HG02588 (cell line): ENCODE data around the gene FBXO5.
"Not testable (repeated sequence)": the region's sequence is repeated elsewhere in the genome, so short reads cannot be mapped to it uniquely, and the experiment has no call there.

Experiments
- ATAC-seq: cut with Tn5 transposase; IDR thresholded peaks from one replicate; pipeline ENCODE4 v1.9.1; 2021; ENCODE audit warnings: mild to moderate bottlenecking, moderate library complexity; ENCODE audit not compliant: unreplicated experiment

FBXO5 gene, protein sequence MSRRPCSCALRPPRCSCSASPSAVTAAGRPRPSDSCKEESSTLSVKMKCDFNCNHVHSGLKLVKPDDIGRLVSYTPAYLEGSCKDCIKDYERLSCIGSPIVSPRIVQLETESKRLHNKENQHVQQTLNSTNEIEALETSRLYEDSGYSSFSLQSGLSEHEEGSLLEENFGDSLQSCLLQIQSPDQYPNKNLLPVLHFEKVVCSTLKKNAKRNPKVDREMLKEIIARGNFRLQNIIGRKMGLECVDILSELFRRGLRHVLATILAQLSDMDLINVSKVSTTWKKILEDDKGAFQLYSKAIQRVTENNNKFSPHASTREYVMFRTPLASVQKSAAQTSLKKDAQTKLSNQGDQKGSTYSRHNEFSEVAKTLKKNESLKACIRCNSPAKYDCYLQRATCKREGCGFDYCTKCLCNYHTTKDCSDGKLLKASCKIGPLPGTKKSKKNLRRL

DNA sequence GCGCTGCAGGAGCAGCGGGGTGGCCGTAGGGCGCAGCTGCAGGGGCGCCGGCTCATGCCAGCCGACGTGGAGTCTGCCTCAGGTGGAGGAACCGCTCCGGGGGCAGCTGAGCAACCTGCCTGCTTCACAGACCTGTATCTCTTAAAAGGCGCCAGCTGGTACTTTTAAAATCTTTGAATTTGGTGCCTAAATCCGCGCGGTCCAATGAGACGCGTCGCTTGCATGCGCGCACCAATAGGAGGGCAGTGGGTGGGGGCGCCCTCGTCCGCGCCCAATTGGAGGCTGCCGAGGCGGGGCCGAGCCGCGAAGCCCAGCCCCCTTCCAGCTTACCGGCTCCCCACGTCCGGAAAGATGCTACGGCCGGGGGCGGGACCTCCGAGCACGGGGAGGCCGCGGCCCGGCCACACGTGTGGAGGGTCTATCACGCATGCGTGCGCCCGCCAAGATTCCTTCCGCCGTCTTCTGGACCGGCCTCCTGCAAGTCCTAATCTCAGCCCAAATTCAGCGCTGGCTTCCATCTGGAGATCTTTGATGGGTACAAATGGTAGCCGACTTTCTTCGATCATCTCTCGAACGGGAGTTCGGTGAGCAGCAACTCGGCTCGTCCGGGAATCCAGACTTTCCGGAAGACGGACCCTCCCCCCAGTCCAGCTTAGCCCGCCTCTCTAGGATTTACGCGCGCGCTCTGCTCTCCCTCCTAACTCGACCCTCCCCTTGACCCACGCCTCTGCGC lies at the start of gene FBXO5:
Gene FBXO5 (minus strand): TSS at position 138 of the 733 bp plus-strand sequence. CDS start 82 bp downstream, at position 56.
- peak; percentile 85 for ATAC-seq

DNA sequence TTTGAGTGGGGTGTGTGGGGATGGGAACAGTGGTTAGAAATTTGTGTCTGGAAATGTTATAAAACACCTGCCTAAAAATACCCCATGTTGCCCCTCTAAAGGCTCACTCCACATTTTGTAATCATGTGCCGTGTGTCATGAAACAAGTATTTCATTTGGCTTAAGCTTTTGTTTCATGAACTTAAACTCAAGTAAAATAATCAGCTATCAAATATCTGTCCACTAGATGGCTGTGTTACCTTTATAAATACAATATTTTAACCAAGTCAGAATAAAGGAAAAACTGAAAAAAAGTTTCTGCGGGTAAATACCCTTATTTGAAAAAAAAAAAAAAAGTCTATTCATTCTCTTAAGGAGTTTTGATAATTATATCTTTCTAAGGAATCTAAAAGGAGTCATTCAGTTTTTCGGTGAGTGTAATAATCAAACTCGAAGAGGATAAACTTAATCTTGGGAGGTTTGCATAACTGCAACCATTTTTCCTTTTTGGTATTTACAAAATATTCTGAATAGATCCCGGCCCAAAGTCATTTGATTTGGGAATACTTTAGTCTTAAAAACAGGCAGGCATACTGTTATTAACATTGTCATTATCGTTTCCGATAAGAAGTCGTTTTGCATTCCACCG lies 49.5 kb upstream of the FBXO5 start:
- no peak for ATAC-seq

DNA sequence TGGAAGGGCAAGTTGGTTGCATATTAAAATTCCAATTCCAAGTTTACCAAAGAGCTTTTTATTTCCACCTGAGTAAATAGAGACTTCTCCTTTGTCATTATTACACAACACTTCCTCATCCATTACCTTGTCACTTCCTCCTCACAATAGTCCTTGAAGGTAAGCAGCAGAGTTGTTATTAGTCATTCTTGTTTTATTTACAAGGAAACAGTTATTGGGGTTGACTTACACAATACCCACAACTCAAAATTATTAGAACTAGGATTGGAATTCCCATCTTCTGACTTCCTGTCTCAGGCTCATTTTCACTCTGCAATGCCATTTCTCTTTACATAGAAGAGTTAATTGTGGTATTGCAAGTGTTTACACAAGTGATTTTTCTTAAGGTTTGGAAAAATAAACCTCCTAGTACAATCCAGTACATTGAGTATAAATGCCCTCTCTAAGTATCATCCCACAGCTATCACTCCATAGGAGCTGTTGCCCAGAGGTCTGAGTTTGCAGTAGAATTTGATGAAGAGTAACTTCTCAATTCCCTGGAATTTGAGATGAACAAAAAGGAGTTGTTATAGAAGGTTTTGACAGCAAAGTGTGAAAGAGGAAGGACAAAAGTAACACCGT lies 48.6 kb upstream of the FBXO5 start:
- no peak for ATAC-seq

DNA sequence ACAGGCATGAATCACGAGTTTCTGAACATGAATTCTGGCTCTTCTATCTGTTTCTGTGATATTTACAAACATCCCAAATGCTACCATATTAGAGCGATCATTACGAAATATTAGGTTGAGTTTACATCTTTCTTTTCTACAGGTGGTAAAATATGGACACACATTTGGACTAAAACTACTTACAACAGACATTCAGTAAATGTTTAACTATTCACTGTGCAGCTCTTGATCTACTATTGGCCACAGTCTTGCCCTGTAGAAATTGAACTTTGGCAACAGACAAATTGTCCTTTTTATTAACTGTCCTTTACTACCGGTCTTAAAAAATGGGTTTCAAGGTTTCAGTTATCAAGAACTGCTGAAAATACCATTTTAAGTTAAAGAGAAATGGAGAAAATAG lies 46.1 kb upstream of the FBXO5 start:
- no peak for ATAC-seq

DNA sequence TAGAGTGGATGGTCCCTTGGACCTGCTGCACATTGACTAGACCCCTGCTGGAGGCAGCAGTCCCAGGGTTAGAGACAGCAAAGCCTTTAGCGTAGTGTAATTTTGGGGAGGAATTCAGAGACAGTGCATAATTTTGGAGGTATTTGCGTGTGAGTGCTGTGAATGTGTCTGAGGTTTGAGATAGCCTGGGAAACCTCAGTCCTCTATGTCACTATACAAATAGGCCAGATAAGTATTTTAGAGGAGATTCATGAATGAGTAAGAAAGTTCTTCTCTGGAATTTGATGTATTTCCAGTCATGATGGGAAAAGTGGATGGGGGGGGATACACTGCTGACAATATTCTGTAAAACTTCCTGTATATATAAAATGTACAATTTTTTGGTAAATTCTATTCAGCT lies 45.4 kb upstream of the FBXO5 start:
- ATAC-seq: no peak

DNA sequence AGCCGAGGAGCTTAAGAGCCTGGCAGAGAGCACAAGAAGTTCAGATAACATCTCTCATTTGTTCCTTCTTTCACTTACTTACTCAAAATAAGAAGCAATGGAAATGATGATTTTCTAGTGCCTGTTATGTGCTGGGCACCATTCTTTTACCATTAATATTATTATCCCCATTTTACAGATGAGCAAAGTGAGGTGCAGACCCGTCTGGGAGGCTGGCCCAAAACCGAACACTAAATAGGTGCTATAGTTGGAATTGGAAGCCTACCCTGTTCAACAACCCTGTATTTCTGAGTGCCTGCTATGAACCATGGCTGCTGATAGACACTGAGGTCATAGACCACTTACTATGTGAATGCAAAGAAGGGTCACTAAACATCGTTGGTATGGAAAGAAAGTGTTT lies 44.6 kb upstream of the FBXO5 start:
- no peak for ATAC-seq

DNA sequence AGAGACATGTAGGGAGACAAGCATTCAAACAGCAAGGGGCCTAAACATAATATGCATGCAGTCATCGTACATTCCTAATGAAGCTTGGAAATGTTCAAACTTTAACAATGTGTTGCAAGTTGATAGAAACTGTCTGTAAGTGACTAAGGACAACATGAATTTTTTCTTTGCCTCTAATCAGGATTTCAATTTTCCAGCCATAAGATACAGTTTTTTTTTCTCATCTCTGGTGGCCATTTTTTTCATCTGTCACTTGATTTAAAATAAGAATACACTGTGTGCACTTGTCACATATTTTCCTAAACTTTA lies 41.8 kb upstream of the FBXO5 start:
- no peak for ATAC-seq

DNA sequence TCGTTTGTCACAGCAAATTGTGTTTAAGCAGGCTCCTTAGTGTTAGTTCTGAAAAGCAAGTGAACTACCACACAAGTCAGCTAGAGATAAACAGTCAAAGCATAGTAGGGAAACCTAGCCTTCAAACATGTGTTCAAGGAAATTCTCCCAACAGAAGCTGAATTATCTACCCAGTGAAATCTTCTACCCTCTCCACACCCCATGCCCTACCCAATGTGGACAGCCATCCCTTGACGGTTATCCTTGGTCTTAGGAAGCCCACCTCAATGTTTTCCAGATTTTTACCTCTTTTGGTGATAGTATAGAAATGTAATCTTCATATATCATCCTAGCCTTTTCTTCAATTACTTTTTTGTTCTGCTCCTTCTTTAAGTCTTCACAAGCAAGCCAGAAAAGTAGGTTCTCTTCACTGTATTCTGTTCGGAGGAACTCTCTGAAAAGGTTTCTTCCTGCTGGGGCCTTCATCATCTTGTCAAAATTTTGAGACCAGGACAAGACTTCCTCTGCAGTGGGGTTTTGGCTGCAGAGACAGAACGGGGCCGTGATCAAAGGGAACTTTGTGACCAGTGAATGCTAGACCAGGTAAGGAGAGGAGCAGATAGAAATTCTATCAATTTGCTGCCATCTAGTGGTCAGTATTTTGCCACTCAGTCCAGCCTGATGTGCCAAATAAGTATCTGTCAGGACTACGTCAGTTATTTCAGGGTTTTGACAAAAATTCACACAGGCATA lies 41.3 kb upstream of the FBXO5 start:
- ATAC-seq: peak; percentile 100

DNA sequence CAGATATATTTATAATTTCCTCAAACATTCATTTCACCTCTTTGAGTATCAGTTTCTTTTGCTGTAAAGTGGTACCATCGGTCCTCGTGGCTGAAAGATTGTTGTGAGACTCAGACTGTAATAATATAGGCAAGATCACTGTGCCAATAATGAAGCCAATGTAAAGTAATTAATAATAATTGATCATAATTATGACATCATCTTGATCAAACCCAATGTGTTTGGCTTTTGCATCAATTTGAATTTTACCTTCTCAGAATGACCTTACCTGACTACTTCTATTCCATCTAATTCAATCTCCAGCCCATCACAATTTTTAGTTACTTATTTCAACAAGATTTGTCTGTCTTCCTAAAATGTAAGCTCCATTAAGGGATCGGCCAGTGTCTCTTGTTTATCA lies 35.5 kb upstream of the FBXO5 start:
- no peak for ATAC-seq

DNA sequence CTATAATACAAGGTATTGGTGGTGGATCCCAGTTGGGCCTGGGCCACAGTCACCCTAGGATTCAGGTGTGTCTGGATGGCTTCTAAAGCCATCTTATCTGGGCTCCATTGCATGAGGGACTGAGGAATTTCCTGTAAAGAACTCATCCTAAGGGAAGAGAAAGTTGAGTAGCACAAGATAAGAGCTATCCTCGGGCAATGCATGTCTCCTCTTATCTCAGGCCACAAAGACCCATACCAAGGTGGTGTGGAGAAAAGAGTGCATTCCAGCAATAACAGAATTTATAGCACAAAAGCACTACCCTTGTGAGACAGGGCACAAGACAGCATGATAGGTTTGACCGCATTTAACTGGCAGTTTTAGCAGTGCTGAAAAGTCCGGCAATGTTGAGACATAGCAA lies 34.0 kb upstream of the FBXO5 start:
- ATAC-seq: no peak

DNA sequence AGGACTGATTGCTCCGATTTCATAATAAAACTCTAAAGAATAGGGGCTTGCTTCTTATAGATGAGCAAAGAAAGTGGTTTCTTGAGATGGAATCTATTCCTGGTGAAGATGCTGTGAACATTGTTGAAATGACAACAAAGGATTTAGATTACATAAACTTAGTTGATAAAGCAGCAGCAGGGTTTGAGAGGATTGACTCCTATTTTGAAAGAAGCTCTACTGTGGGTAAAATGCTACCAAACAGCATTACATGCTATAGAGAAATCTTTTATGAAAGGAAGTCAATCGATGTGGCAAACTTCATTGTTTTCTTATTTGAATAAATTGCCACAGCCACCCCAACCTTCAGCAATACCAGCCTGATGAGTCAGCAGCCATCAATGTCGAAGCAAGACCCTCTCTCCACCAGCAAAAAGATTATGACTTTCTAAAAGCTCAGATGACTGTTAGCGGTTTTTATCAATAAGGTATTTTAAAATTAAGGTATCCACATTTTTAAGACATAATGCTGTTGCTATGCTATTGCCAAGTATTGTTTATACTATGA lies 32.3 kb upstream of the FBXO5 start:
- ATAC-seq: no peak

DNA sequence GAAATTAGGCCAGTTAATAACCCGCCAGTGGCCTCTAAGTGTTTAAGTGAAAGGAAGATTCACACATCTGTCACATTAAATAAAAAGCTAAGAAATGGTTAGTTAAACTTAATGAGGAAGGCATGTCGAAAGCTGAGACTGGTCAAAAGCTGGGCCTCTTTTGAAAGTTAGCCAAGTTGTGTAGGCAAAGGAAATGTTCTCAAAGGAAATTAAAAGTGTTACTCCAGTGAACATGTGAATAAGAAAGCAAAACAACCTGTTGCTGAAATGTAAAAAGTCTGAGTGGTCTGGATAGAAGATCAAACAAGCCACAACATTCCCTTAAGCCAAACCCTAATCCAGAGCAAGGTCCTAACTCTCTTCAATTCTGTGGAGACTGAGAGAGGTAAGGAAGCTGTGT lies 30.6 kb upstream of the FBXO5 start:
- ATAC-seq: no peak

DNA sequence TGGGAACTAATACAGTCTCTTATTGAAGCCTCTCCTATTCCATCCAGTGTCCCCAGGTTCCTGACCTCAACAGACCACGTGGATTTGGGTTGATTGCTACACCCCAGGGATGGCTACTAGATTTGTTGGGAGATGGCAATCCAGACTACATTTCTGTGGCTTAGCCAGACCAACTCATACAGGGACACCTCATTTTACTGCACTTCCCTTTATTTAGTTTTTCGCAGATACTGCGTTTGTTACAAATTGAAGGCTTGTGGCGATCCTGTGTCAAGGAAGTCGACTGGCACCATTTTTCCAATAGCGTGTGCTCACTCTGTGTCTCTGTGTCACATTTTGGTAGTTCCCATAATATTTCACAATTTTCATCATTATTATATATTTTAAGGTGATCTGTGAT lies 30.0 kb upstream of the FBXO5 start:
- no peak for ATAC-seq

DNA sequence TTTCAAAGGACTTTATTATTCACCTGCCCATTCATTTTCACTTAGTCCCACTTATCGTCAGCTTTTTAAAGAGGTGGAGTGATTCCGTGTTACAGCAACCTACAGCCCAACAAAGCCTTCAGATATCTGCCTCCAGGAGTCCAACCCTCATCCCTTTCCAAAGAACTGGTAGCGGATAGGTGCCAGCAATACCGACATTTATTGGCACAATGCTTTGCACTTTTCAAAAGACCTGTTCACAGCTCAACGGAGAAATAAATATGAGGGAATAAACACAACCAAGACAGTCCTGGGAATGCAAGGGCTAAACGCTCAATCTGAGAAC lies 20.5 kb upstream of the FBXO5 start:
- ATAC-seq: peak; percentile 1

DNA sequence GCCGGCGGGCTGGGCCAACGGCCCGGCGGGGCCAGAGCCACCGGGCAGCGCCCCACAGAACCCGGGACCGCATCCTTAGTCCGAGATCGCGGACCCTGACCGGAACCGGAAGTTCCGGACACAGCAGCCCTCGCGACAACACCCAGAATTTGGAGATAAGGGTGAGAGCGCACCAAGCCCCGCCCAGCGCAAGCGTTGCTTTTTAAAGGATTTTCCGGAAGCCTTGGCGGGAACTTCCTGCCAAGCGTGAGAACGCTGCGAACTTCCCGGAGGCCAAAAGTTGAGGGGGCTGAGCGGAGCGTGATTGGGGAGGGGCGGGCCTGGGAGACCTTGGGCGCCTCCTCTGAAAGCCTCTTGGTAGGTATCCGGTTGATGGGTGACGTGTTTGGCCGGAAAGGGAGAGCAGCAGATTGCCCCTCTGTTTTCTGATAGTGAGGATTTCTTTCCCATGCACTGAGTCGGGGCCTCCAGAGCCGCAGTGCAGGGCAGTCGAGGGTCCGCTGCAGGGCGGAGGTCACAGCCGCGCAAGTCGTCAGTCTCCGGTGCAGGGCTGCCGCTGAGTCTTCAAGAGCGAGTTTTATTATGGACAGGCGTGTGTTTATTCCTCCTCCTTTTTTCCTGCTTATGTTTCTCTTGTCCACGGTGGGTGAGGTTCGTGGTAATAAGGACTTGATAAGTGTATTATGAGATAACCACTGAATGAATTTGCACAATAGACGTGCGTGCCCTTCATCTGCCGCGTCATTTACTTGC lies 19.9 kb upstream of the FBXO5 start, which contains the start of gene MTRF1L:
Gene MTRF1L (minus strand): TSS at position 97 of the 753 bp plus-strand sequence. CDS start 24 bp downstream, at position 73.
- peak; percentile 95 for ATAC-seq

DNA sequence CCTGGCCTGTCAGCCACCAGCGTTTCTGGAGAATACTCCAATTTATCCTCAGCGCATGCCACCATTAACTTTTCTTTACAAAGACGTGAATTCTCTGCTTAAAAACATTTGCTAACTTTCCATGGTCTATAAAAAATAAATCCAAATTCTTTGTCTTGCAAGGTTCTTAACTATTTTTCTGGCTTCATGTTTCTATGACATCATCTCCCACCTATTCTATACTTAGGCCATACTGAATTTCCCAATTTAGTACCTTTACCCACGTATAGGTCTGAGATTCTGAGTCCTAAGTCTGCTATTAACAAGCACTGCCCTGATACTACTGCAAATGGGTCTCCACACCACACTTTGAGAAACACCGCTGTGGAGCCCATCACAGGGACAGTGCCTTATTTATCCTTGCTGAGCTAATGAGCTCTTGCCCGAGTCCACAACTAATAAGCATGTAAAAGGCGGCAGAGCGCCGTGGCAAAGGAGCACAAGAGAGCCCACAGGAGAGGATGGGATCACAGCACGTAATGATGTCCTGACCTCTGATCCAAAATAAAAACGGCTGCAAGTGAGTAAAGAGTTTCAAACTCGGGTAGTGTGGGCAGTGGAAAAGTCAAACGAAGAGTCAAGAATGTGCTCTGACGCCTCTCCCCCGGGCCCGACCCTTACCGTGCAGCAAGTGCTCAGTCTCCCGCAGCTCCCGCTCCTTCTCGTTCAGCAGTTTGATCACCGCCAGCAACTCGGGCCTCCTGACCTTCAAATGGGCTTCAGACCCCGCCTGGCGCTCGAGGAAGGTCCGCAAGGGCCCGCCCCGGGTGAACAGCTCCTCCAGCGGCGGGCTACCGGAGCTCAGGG lies 19.1 kb upstream of the FBXO5 start:
- ATAC-seq: peak; percentile 22

DNA sequence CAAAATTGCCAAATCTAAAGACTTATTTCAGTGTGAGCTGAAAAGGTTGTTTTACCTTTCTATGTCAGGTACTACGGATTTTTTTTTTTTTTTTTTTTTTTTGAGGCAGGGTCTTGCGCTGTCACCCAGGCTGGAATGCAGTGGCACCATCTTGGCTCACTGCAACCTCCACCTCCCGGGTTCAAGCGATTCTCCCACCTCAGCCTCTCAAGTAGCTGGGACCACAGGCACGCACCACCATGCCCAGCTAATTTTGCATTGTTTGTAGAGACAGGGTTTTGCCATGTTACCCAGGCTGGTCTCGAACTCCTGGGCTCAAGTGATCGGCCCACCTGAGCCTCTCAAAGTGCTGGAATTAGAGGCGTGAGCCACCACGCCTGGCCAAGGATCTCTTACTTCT lies 17.9 kb upstream of the FBXO5 start:
- ATAC-seq: not testable (repeated sequence)

DNA sequence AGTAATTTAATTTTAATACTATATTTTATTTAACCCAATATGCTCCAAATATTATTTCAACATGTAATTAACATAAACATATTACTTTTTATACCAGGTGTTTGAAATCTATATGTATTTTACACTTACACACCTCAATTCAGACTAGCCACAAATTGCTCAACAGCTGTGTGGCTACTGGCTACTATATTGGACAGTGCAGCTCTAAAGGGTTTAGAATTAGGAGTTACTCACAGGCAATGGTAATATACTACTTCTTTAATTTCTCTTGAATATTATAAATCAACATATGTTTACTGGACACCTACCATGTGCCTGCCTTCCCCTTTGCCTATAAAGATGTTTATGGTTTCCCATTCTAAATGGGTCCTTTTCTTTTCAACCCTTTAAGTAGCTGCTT lies 17.4 kb upstream of the FBXO5 start:
- no peak for ATAC-seq

DNA sequence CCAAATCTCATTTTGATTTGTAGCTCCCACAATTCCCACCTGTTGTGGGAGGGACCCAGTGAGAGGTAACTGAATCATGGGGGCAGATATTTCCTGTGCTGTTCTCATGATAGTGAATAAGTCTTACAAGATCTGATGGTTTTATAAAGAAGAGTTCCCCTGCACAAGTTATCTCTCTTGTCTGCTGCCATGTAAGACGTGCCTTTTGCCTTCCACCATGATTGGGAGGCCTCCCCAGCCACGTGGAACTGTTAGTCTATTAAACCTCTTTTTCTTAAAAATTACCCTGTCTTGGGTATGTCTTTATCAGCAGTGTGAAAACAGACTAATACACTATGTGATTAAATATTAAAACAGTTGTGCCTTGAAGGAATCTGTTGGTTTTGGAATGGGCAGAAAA lies 16.7 kb upstream of the FBXO5 start:
- not testable (repeated sequence) for ATAC-seq
